HK-2 (cell line): ENCODE measurements around the gene PSD2.

ENCODE experiments used
- DNase-seq: peaks from one replicate; pipeline ENCODE4 v3.0.0-alpha.2; 2018; ENCODE audit not compliant: unreplicated experiment

The PSD2 gene

GRCh38 chr5:139880416-139881142, 85.0 kb downstream of the PSD2 start:
- no peak for DNase-seq

- no peak for DNase-seq
Measured at GRCh38 chr5:139881143-139881733, 85.6 kb downstream of the PSD2 start.

GRCh38 chr5:139882316-139882715, 86.7 kb downstream of the PSD2 start:
- DNase-seq = no peak

- DNase-seq = no peak
Measured at GRCh38 chr5:139882961-139883539, 87.4 kb downstream of the PSD2 start.

GRCh38 chr5:139884144-139884543, 88.5 kb downstream of the PSD2 start:
- DNase-seq = no peak

GRCh38 chr5:139884734-139885133, 89.1 kb downstream of the PSD2 start:
- DNase-seq = no peak

- DNase-seq = no peak
Measured at GRCh38 chr5:139885172-139885856, 89.7 kb downstream of the PSD2 start.

GRCh38 chr5:139885857-139886208, 90.2 kb downstream of the PSD2 start:
- DNase-seq = no peak

- no peak for DNase-seq
Measured at GRCh38 chr5:139886213-139886612, 90.6 kb downstream of the PSD2 start.

- no peak for DNase-seq
Measured at GRCh38 chr5:139888370-139888769, 92.8 kb downstream of the PSD2 start.

GRCh38 chr5:139889410-139889809, 93.8 kb downstream of the PSD2 start:
- no peak for DNase-seq

- DNase-seq = no peak
Measured at GRCh38 chr5:139893873-139894272, 98.3 kb downstream of the PSD2 start.
